ENCODE results near the gene MYBBP1A.

MYBBP1A gene

DNA sequence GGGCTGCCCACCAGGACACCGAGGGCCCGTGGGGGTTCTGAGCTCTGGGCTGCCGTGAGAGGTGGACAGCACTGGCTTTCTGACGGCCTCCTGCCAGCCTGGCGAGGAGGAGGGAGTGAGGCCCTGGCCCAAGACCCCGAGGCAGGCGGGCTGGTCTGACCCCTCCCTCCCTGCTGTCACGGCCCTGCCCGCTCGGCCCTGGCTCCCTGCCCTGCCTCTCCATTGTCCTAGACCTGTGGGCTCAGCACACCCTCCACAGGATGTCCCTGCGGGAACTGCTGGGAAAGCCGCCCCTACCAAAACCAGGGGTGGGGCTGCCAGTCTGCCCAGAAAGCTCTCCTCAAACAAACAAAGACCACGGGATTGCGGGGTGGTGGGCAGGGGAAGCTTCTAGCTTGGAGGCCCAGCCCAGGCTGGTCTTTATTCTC is 35.8 kb downstream of the MYBBP1A start:
- no peak for DNase-seq (ENCODE audit: low spot score)

DNA sequence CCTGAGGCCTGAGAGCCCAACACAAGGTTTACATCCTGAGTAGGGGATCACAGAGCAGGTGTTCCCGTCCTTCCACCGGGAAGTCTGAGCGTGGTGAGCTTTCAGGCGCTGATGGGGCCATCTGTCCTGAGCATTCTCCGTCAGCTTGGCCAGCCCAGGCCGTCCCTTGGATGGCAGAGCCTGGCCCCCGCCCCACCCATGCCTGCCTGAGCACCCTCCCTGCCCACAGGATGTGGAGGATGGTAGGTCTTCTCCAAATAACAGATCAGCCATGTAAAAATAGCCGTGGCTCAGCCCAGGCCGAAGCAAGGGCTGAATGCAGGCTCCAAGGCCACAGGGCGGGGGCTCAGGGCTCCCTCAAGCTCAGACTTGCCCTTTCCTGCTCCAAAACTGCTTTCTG is 36.3 kb downstream of the MYBBP1A start:
- DNase-seq (ENCODE audit: low spot score) = no peak

- DNase-seq (ENCODE audit: low spot score) = no peak
These were observed 38.4 kb downstream of the MYBBP1A start for GRCh38 chr17:4516735-4517134.

DNA sequence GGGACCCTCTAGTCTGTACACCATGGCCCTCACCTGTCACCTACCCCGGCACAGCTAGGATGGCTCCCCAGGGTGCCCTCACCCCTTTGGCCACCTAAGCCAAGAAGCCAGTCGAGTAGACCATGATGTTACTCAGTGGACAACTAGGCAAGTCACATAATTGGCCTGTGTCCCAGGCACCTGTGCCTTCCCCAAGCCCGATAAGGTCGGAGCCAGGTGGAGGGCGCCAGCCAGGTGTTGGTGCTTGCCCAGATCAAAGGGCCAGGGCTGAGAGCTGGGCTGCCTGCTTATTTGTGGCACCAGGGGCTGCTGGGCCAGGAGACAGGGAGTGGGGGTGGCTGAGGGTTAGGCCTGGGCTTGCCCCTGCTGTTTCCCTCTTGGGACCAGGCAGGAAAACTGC is 39.7 kb downstream of the MYBBP1A start:
- no peak for DNase-seq (ENCODE audit: low spot score)

- DNase-seq (ENCODE audit: low spot score) = no peak
These were observed 40.4 kb downstream of the MYBBP1A start for GRCh38 chr17:4514779-4515178.

GRCh38 chr17:4514206-4514605 is 41.0 kb downstream of the MYBBP1A start:
- no peak for DNase-seq (ENCODE audit: low spot score)

DNA sequence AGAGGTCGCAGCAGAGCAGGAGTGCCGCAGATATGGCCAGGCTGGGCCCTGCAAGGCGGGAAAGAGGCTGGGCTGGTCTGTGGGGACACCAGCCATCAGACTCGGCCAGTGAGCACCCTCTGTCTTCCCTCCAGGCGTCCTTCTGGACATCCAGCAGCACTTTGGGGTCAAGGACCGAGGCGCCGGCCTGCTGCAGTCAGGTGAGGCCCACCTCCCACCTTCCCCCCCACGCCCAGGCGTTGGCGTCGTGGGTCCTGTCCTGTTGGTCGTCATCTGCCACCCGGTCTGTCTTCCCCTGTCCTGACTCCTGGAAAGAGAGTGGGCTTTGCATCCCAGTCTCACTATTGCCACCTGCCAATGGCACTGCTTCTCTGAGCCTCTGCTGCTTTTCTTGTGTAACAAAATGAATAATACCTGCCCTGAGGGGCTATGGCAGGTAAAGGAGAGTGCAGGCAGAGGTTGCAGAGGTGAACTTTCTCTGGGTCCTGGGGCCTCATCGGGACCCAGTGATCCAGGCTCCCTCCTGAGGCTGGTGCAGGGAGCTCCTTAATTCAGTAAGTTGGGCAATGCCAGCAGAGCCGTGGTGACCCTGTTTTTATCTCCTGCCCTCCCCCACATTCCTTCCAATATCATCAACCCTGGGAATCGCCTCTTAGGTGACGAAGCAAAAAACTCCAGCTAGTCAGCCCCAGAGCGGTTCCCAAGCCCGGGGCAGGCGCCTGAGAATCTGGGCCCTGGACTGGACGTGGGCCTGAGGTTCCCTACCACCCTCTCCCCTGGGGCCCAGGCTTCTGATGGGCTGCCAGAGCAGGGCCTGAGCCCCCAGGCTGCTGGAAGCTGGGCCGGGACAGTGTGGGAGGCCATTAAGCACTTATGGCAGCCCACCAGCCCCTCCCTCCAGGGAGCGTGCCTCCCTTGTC is 41.8 kb downstream of the MYBBP1A start:
- DNase-seq (ENCODE audit: low spot score) = no peak

- no peak for DNase-seq (ENCODE audit: low spot score)
These were observed 42.8 kb downstream of the MYBBP1A start for GRCh38 chr17:4512156-4513112.

- no peak for DNase-seq (ENCODE audit: low spot score)
These were observed 43.8 kb downstream of the MYBBP1A start for GRCh38 chr17:4511199-4511932.

GRCh38 chr17:4510618-4510941 is 44.6 kb downstream of the MYBBP1A start:
- no peak for DNase-seq (ENCODE audit: low spot score)

GRCh38 chr17:4509923-4510617 is 45.1 kb downstream of the MYBBP1A start:
- no peak for DNase-seq (ENCODE audit: low spot score)

DNA sequence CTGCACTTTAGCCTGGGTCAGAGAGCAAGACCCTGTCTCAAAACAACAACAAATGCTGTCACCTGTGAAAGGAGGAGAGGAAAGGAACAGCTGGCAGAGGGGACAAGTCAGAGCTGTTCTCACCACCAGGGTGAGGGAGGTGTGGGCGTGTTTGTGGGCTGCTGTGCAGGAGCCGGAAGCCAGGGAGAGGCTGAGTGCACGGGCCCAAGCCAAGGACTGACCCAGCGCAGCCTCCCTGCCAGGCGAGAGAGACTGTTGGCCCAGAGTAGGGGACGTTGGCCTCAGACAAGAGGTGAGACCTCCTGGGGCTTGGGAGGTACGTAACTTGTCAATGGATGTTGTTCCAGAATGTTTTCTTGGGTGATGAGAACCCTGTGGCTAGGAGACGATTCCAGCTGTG is 45.8 kb downstream of the MYBBP1A start:
- no peak for DNase-seq (ENCODE audit: low spot score)

- DNase-seq (ENCODE audit: low spot score) = no peak
These were observed 47.0 kb downstream of the MYBBP1A start for GRCh38 chr17:4508207-4508606.

DNA sequence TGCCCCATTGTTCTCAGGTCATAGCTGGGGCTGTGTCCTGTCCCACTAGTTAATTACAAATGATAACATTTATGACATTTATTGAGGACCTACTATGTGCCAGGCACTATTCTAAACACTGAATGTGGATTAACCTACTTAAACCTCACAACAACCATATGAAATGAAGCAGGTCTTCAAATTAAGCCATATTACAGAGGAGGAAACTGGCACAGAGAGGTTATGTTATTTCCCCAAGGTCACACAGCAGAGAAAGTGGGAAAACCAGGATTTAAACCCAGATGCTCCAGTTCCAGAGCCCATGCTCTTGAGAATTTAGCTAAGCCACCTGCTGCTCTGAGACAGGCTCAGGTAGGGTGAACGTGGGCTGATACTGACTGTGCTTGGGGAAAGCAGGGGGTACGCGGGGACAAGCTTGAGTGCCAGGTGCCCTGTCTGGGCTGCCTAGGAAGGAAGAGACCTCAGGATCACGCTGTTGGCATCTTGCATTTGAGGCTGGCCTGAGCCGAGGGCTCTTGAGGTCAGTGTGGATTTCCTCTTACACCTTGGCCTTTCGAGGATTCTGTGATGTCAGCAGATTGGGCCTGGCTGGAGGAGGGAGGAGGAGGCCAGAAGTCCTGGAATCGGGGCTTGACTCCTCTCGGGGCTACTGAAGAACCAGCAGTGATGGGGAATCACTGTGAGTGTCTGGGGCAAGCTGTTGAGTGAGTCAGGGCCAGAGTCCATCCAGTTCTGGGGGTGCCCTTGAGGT is 47.6 kb downstream of the MYBBP1A start:
- DNase-seq (ENCODE audit: low spot score) = no peak

DNA sequence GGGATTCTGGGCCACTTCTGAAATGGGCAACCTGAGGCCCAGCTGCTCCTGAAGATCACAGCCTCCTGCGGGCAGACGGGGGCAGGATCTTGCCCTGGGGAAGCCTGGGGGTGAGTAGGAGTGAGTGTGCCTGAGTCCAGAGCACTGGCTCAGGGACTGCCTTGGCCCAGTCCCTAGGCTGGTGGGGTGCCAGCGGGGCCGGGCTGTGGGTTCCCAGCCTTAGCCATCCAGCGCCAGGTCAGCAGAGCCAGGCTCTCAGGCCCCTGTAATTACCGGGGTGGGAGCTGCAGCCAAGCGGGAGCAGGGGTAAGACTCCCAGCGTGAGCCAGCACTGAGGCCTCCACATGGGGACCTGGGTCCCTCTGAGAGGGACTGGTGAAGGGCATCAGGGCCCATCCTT is 48.3 kb downstream of the MYBBP1A start:
- no peak for DNase-seq (ENCODE audit: low spot score)

DNA sequence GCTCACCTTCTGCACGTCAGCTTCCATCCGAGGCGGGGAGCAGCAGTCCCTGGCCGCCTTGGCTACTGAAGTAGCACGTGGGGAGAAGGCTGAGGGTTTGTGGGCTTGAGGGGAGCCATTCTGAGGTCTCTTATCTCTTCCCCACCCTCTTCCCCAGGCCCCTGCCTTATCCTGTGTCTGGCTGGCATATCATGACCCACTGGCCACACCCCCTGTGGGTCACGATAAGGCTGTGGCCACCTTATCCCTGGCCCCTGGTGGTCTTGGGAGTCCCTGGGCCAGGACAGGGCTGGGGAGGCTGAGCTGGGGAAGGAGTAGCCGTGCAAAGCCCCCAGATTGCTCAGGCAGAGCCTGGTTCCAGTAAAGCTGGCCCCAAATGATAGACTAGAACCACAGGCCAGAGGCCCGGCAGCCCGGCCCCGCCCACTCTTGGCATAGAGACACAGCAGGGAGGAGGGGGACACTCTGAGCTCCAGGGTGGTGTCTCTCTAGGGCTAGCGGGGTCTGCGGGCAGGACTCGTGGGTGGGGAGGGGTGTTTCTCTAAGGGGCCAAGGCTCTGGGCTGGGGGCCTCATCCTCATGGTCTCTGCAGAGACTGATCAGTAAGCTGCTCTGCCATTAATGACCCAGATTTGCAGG is 48.9 kb downstream of the MYBBP1A start:
- DNase-seq (ENCODE audit: low spot score) = no peak

DNA sequence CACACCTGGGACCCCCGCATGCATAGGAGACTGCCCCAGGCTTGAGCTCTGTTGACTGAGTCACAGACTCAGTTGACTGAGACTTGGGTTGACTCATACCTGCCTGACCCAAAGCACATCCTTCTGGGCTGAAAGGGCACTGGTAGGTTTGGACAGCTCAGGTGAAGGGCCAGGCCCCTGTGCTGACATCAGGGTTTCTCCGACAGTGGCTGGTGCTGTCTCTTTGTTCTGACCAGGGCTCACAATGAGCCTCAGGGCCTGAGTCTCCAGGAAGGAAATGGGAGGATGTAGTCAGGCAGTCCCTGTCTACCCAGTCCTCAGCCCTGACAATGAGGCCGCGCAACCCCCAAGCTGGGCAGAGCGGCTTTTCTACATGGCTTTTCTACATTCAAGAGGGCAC is 50.0 kb downstream of the MYBBP1A start:
- no peak for DNase-seq (ENCODE audit: low spot score)

- DNase-seq (ENCODE audit: low spot score) = no peak
These were observed 51.0 kb downstream of the MYBBP1A start for GRCh38 chr17:4504188-4504587.

DNA sequence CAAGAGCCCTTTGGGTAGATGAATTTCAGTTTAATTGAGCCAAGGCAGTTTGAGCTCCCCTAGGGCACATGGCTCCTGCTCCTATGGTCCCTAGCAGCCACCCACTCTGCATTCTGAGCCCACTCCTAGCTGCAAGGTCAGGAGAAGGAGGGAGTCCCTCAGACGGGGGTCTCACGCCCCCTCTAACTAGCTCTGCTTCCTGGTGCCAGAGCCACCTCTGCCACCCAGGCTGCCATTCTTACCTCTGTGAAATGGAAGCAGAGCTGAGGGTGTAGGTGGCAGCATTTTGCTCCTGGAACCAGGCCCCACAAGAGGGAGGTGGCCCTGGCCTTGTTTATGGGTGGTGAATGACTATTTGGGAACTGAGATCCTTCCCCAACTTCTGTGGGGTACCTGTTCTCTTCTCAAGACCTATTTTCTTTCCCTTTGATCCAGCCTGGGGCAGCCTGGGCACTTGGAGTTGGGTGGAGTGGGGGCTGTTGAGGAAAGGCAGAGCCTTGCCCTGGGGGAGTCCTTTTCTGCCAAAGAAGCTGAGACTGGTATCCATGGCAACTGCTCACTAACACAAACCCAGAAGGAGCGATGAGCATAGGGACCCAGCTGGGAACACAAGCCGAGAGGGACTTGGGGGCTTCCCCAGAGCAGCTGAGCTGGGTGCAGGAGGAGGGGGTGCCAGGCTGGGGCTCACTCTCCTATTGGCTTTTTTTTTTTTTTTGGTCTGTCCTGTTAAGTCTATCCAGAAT is 51.7 kb downstream of the MYBBP1A start:
- DNase-seq (ENCODE audit: low spot score) = no peak
